GM21576 (cell line): ENCODE data around the gene ZNRF1.
"Not testable (repeated sequence)": the region's sequence is repeated elsewhere in the genome, so short reads cannot be mapped to it uniquely, and the experiment has no call there.

Experiments used
- ATAC-seq: cut with Tn5 transposase; IDR thresholded peaks from one replicate; pipeline ENCODE4 v1.9.1; 2021; ENCODE audit warnings: mild to moderate bottlenecking, moderate library complexity; ENCODE audit not compliant: unreplicated experiment

The ZNRF1 gene

GRCh38 chr16:75074920-75075687 lies 76.3 kb downstream of the ZNRF1 start:
- peak; percentile 97 for ATAC-seq

DNA sequence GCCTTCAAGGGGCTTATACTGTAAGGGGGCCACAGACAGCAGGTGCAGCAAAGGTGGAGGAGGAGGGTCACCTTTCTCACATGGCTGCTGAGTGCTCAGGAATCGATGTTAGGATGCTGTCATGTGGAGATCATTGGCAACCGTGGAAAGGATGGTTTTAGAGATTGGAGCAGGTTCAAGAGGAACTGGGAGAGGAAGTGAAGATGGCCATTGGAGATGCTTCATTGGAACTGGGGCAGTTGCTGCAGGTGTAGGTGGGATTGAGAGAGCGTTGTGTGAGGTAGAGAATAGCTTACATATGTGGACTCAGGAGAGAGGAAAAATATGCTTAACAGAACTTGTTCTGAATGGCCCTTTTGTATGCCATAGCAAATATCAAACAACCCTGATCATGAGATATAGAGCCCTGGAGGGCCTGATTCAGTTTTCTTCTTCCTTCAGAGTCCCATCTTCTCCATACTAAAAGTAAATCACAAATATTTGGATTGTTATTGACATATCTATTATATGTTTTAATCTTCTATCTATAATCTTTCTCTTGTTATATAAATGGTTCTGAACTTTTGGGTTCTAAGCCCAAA lies 77.0 kb downstream of the ZNRF1 start:
- ATAC-seq = peak; percentile 8

DNA sequence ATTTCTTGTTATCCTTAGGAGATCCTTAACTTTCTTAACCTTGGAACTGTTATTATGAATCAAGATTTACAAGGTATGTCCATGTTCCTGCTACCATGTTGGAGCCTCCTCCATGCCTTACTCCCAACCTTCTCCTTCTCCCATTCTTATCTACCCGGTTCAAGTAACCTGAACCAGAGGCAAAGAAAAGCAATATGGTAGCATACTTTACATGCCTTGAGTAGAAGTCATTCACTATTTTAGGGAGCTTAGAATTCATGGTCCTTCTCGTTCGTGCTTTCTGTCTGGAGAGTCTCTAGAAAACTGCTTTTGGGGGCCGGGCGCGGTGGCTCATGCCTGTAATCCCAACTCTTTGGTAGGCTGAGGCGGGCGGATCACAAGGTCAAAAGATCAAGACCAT lies 80.1 kb downstream of the ZNRF1 start:
- ATAC-seq = no peak

- no peak for ATAC-seq
Observed at GRCh38 chr16:75079346-75079926, 80.6 kb downstream of the ZNRF1 start.

DNA sequence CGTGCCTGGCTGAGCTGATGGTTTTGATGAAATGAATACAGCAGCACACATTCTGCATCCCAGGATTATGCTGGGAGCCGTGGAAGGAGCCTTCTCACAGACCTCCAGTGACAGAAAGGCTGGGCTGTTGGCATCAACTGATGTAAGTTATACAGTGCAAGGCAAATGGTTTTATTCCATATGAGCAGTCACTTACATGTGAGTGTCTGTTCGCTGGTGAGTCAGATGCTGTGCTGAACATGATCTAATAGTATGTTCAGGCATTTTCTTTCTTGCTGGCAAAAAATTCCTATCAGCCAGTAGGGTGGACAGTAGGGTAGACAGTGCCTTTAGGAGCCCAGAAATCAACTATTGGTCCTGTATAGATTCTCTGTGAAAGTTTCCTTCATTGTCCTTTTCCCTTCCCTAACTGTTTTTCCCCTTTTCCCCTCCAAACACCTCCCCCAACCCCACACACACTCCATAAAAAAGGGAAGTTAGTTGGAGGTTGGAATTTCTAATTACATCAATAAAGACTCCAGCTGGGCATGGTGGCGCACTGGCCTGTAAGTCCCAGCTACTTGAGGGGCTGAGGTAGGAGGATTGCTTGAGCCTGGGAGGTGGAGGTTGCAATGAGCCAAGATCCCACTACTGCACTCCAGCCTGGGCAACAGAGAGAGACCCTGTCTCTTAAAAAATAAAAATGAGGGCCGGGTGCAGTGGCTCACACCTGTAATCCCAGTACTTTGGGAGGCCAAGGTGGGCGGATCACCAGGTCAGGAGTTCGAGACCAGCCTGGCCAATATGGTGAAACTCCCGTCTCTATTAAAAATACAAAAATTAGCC lies 81.6 kb downstream of the ZNRF1 start:
- no peak for ATAC-seq

- no peak for ATAC-seq
Observed at GRCh38 chr16:75081179-75081859, 82.5 kb downstream of the ZNRF1 start.

DNA sequence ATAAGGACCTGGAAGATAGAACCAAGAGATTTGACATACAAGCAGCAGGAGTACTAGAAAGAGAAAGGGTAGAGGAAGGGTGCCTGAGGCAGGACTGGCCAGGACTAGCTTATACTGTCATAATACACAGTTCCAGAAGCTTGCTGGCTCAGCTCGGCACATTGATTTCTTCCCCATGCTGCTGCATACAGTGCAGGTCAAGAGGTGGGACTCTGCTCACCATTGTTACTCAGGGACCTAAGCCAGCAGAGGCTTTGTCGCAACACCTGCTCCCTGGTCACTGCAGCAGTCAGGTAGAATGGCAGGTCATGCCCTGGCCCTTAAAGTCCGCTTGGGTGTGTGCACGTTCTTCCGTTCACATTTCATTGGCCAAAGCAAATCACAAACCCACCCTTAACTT lies 85.0 kb downstream of the ZNRF1 start:
- ATAC-seq = no peak

- ATAC-seq = no peak
Observed at GRCh38 chr16:75085556-75085955, 86.7 kb downstream of the ZNRF1 start.

GRCh38 chr16:75086281-75086680 lies 87.5 kb downstream of the ZNRF1 start:
- no peak for ATAC-seq

GRCh38 chr16:75086688-75087374 lies 88.0 kb downstream of the ZNRF1 start:
- ATAC-seq = no peak

DNA sequence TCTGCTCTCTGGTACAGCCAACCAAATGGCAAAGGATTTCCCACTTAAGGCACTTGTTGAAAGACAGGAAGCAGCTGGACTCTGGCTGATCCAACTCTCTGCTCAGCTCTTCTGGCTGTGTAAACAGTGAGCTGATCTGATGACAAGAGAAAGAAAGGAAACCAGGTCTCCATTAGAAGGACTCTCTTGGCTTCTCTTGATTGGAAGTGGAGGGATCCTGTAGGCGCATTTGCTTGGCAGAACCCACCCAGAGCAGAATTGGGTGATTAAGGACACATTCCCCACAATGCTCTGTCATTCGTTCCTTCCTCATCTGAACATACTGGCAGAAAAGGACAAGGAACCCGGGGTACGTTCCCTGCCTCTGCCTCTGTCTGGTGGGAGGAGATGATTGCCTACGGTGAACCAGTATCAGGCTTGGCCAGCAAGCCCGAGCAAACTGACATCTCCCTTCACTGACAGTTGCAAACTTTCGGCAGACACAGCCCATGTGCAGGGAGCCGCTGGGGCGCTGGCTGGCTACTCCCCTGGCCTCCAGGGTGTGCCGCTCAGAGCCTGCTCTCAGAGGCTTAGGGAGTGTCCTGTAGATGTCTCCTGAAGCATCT lies 88.7 kb downstream of the ZNRF1 start:
- ATAC-seq = no peak

- no peak for ATAC-seq
Observed at GRCh38 chr16:75088216-75088615, 89.4 kb downstream of the ZNRF1 start.

- ATAC-seq = no peak
Observed at GRCh38 chr16:75088934-75089333, 90.1 kb downstream of the ZNRF1 start.

- no peak for ATAC-seq
Observed at GRCh38 chr16:75089486-75090202, 90.8 kb downstream of the ZNRF1 start.

DNA sequence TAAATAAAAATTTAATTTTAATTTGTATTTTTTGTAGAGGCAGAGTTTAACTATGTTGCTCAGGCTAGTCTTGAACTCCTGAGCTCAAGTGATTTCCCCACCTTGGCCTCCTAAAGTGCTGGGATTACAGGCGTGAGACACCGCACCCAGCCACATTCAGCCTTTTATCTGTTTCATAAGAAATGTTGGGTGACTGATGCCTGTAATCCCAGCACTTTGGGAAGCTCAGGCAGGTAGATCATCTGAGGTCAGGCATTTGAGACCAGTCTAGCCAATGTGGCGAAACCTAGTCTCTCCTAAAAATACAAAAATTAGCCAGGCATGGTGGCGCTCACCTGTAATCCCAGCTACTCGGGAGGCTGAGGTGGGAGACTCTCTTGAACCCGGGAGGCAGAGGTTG lies 92.1 kb downstream of the ZNRF1 start:
- not testable (repeated sequence) for ATAC-seq

DNA sequence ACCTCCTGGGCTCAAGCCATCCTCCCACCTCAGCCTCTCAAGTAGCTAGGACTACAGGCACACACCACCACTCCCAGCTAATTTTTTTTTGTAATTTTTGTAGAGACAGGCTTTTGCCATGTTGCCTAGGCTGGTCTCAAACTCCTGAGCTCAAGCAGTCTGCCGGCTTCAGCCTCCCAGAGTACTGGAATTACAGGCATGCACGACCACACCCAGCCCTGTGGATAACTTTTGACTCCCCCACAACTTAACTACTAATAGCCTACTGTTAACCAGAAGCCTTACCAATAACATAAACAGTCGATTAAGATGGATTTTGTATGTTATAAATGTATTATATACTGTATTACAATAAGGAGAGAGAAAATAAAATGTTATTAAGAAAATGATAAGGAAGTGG lies 92.8 kb downstream of the ZNRF1 start:
- not testable (repeated sequence) for ATAC-seq

GRCh38 chr16:75092777-75093176 lies 94.0 kb downstream of the ZNRF1 start:
- no peak for ATAC-seq

- ATAC-seq = no peak
Observed at GRCh38 chr16:75093598-75094540, 95.0 kb downstream of the ZNRF1 start.
